Keratinocyte (primary cell): ENCODE measurements around the gene ZNF773.
"Not testable (repeated sequence)": the region's sequence is repeated elsewhere in the genome, so short reads cannot be mapped to it uniquely, and the experiment has no call there.

Experiments used
- EZH2 ChIP-seq: IDR thresholded peaks from one replicate; pipeline ENCODE4 v1.6.1; 2012; ENCODE audit warnings: inconsistent platforms, mild to moderate bottlenecking, low read length, moderate library complexity
- TF ChIP-seq, protein P1 (sequence below), 3 experiments: IDR thresholded peaks in 1 of 3; conservative IDR thresholded peaks in 1 of 3; optimal IDR thresholded peaks in 1 of 3; 2 replicates in 2 of 3; 3 replicates in 1 of 3; pipeline versions ENCODE3 to v1.5.1; 2011; ENCODE audit warnings: low read length in 3 of 3, mild to moderate bottlenecking in 3 of 3, moderate library complexity in 2 of 3, control low read depth in 1 of 3, inconsistent platforms in 1 of 3; ENCODE audit not compliant: insufficient read depth in 2 of 3; ENCODE audit errors: extremely low read depth in 1 of 3

DNA sequence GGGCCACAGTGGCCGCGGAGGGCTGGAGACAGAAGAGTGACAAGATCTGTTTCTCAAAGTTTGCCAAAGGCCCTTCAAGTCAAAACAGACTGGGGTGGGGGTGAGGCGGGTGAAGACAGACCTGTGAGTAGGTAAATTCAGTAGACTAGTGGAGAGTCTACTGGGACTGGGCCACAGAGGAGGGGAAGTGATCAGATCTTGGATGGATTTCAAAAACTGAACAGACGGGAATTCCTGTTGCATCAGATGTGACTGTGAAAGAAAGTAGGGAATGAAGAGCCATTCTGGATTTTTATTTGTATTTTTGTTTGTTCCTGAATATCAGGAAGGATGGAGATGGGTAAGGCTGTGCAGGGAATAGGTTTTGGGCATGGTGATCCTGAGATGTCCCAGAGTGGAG lies 662 bp downstream of the ZNF773 start:
- TF ChIP-seq EZH2: not testable (repeated sequence)
- TF ChIP-seq, protein P1, sequence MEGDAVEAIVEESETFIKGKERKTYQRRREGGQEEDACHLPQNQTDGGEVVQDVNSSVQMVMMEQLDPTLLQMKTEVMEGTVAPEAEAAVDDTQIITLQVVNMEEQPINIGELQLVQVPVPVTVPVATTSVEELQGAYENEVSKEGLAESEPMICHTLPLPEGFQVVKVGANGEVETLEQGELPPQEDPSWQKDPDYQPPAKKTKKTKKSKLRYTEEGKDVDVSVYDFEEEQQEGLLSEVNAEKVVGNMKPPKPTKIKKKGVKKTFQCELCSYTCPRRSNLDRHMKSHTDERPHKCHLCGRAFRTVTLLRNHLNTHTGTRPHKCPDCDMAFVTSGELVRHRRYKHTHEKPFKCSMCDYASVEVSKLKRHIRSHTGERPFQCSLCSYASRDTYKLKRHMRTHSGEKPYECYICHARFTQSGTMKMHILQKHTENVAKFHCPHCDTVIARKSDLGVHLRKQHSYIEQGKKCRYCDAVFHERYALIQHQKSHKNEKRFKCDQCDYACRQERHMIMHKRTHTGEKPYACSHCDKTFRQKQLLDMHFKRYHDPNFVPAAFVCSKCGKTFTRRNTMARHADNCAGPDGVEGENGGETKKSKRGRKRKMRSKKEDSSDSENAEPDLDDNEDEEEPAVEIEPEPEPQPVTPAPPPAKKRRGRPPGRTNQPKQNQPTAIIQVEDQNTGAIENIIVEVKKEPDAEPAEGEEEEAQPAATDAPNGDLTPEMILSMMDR (optimal IDR thresholded peaks at IDR 0.05 in 1 of 3, IDR thresholded peaks at IDR 0.05 in 1 of 3, conservative IDR thresholded peaks at IDR 0.05 in 1 of 3; ENCODE audit: extremely low read depth in 1 of 3, insufficient read depth in 2 of 3, low read length in 3 of 3): not testable (repeated sequence)
